ENCODE results near the gene ZCCHC14. TPM values are rescaled to one million over a fixed set of nuclear protein-coding genes. Genes with fewer than 3 reads are reported as not detected.

The ZCCHC14 gene
- total and polyA plus RNA-seq, 2 of the 13 experiments (the other 11 are each of a cell fraction or from before 2014, with no cell fraction given) = 12.4 to 12.5 TPM

DNA sequence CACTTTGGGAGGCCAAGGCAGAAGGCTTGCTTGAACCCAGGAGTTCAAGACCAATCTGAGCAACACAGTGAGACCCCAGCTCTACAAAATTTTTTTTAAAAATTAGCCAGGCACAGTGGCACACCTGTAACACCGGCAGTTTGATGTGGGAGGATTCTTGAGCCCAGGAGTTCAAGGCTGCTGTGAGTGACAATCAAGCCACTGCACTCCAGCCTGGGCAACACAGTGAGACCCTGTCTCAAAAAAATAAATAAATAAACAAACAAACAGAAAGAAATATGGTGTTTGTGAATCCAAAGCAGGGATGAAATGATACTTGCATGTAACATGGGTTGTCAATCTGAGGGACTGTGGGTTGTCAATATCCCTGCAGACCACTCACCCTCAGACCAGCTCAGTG is 125.9 kb downstream of the ZCCHC14 start:
- H3K36me3 ChIP-seq (replicated peaks in 1 of 2; ENCODE audit: control insufficient read depth in 1 of 2, insufficient read depth in 2 of 2, low read length in 2 of 2) = peaks cover 43 to 87% of the 10 kb centered on the region in 2 experiments
- intact Hi-C loops (cut with micrococcal nuclease; ENCODE audit: unreplicated experiment) (no loop called here), in situ Hi-C loops (cut with HindIII; ENCODE audit: extremely low pct_ligation_motif_present, low pct_unique_long_range_greater_than_20kb) (no loop called here)
- H3K4me1 ChIP-seq (ENCODE audit: insufficient read depth, low read length) = peaks cover 59% of the 10 kb centered on the region
- TF ChIP-seq ZNF121 (CRISPR knock-in tag; IDR thresholded peaks at IDR 0.05) (peak; percentile 89), ZMYM3 (CRISPR knock-in tag; IDR thresholded peaks at IDR 0.05) (0 out of 2 replicates have a peak, but pooled peaks have one; percentile 18), POLR2G (IDR thresholded peaks at IDR 0.05; ENCODE audit: low read depth, low read length) (peak; percentile 12; the same call in 1 of the 2 replicates), ZNF780A (CRISPR knock-in tag; IDR thresholded peaks at IDR 0.05) (no peak)
- BruUV-seq (replicated peaks) = no TSS peak
- H2AFZ ChIP-seq (ENCODE audit: low read length) = no peak overlapping the region
- no peak for DNase-seq (ENCODE audit: low spot score)
- FAIRE-seq = no peak
- H3K9me3 ChIP-seq (ENCODE audit: low read length) = no peaks in the 10 kb centered on the region
- ATAC-seq = no peak
- WGBS (ENCODE audit: low lambda C conversion rate) = 88% methylated on average over 1 of the region's 1 CpG
- no peak overlapping the region for H3K27ac ChIP-seq (ENCODE audit: extremely low read length, insufficient read depth, low read length)
- ChIA-PET CTCF (ENCODE audit: low intra/inter-chr PET ratio, low total read pairs) (no interaction called here), POLR2A (interaction anchor here (1.1 to 18.0 kb wide), 3 partner anchors 9 to 22 kb away, joined by 3 to 265 read pairs (median 5); partner anchors contain the start of gene FBXO31)
- no peak overlapping the region for H3K9ac ChIP-seq (ENCODE audit: insufficient read depth, low read depth, low read length)
- H3K4me2 ChIP-seq (ENCODE audit: low read depth, low read length) = no peak overlapping the region
- no peaks in the 10 kb centered on the region for H3K27me3 ChIP-seq (ENCODE audit: control insufficient read depth in 1 of 2, insufficient read depth in 2 of 2, low read length in 2 of 2)
- no peak overlapping the region for H3K4me3 ChIP-seq (replicated peaks in 1 of 3; ENCODE audit: insufficient read depth in 1 of 3, low read depth in 2 of 3, low read length in 3 of 3)
- peaks cover 98% of the 10 kb centered on the region for H3K79me2 ChIP-seq (ENCODE audit: insufficient read depth, low read length)
- peaks cover 99% of the 10 kb centered on the region for H4K20me1 ChIP-seq (ENCODE audit: insufficient read depth, low read length)

DNA sequence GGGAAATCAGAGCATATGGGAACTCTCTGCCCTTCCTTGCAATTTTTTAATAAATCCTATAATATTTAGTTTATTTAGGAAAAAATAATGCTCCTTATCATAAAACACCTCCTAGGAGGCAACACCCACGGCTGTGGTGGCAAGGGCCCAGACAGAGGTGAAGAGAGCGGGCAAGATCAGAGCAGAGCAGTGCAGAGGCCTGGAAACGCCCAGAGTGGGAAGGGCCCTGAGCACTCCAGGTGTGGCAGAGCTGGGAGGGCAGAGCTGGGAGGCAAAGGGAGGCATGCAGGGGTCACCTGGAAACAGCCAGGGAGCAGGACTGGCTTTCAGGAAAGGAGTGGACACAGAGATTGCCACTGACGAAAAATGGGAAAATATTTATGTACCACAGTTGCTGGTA is 126.5 kb downstream of the ZCCHC14 start:
- ChIA-PET POLR2A (interaction anchor here (0.9 to 18.0 kb wide), 3 partner anchors 9 to 22 kb away, joined by 3 to 265 read pairs (median 5); partner anchors contain the start of gene FBXO31), CTCF (ENCODE audit: low intra/inter-chr PET ratio, low total read pairs) (no interaction called here)
- no peak overlapping the region for H3K9ac ChIP-seq (ENCODE audit: insufficient read depth, low read depth, low read length)
- peaks cover 99% of the 10 kb centered on the region for H4K20me1 ChIP-seq (ENCODE audit: insufficient read depth, low read length)
- BruUV-seq (replicated peaks) = no TSS peak
- 93% methylated on average over 4 of the region's 4 CpGs for WGBS (ENCODE audit: low lambda C conversion rate)
- no peak overlapping the region for H3K4me3 ChIP-seq (replicated peaks in 1 of 3; ENCODE audit: insufficient read depth in 1 of 3, low read depth in 2 of 3, low read length in 3 of 3)
- TF ChIP-seq GATAD1 (CRISPR knock-in tag; IDR thresholded peaks at IDR 0.05) = no peak
- no peak for TF ChIP-seq ATF7 (IDR thresholded peaks at IDR 0.05)
- TF ChIP-seq ATF7 (CRISPR knock-in tag; IDR thresholded peaks at IDR 0.05) = no peak
- 0 out of 4 replicates have a peak, but pooled peaks of 1 of the 2 experiments have one; percentile 30 for TF ChIP-seq POLR2A (IDR thresholded peaks at IDR 0.05; ENCODE audit: insufficient read depth in 1 of 2, low read depth in 2 of 2, low read length in 2 of 2)
- TF ChIP-seq, protein P1, sequence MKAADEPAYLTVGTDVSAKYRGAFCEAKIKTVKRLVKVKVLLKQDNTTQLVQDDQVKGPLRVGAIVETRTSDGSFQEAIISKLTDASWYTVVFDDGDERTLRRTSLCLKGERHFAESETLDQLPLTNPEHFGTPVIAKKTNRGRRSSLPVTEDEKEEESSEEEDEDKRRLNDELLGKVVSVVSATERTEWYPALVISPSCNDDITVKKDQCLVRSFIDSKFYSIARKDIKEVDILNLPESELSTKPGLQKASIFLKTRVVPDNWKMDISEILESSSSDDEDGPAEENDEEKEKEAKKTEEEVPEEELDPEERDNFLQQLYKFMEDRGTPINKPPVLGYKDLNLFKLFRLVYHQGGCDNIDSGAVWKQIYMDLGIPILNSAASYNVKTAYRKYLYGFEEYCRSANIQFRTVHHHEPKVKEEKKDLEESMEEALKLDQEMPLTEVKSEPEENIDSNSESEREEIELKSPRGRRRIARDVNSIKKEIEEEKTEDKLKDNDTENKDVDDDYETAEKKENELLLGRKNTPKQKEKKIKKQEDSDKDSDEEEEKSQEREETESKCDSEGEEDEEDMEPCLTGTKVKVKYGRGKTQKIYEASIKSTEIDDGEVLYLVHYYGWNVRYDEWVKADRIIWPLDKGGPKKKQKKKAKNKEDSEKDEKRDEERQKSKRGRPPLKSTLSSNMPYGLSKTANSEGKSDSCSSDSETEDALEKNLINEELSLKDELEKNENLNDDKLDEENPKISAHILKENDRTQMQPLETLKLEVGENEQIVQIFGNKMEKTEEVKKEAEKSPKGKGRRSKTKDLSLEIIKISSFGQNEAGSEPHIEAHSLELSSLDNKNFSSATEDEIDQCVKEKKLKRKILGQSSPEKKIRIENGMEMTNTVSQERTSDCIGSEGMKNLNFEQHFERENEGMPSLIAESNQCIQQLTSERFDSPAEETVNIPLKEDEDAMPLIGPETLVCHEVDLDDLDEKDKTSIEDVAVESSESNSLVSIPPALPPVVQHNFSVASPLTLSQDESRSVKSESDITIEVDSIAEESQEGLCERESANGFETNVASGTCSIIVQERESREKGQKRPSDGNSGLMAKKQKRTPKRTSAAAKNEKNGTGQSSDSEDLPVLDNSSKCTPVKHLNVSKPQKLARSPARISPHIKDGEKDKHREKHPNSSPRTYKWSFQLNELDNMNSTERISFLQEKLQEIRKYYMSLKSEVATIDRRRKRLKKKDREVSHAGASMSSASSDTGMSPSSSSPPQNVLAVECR (CRISPR knock-in tag; IDR thresholded peaks at IDR 0.05; ENCODE audit: borderline replicate concordance) = 0 out of 2 replicates have a peak, but pooled peaks have one; percentile 0
- TF ChIP-seq AGO2 (optimal IDR thresholded peaks at IDR 0.05; ENCODE audit: low read depth, low read length) = peak; percentile 40
- TF ChIP-seq POLR2AphosphoS5 (IDR thresholded peaks at IDR 0.05; ENCODE audit: low read depth, low read length) = 0 out of 2 replicates have a peak, but pooled peaks have one; percentile 10
- no peaks in the 10 kb centered on the region for H3K27me3 ChIP-seq (ENCODE audit: control insufficient read depth in 1 of 2, insufficient read depth in 2 of 2, low read length in 2 of 2)
- no peak overlapping the region for H3K27ac ChIP-seq (ENCODE audit: extremely low read length, insufficient read depth, low read length)
- DNase-seq (ENCODE audit: low spot score) = no peak
- H3K79me2 ChIP-seq (ENCODE audit: insufficient read depth, low read length) = peaks cover 98% of the 10 kb centered on the region
- intact Hi-C loops (cut with micrococcal nuclease; ENCODE audit: unreplicated experiment) = no loop called here
- H3K4me2 ChIP-seq (ENCODE audit: low read depth, low read length) = no peak overlapping the region
- no peak for FAIRE-seq
- in situ Hi-C loops (cut with HindIII; ENCODE audit: extremely low pct_ligation_motif_present, low pct_unique_long_range_greater_than_20kb) = no loop called here
- H3K9me3 ChIP-seq (ENCODE audit: low read length) = no peaks in the 10 kb centered on the region
- H2AFZ ChIP-seq (ENCODE audit: low read length) = no peak overlapping the region
- ATAC-seq = peak; percentile 18; the same call in 2 of the 3 replicates
- peaks cover 59% of the 10 kb centered on the region for H3K4me1 ChIP-seq (ENCODE audit: insufficient read depth, low read length)
- peaks cover 43 to 88% of the 10 kb centered on the region in 2 experiments for H3K36me3 ChIP-seq (replicated peaks in 1 of 2; ENCODE audit: control insufficient read depth in 1 of 2, insufficient read depth in 2 of 2, low read length in 2 of 2)

All from HepG2 (cell line).